Left cardiac atrium (tissue), 2 donors: Measurements from ENCODE around the gene ATXN7. TPM values are rescaled to one million over a fixed set of nuclear protein-coding genes. Genes with fewer than 3 reads are reported as not detected.

ENCODE experiments used
- total RNA-seq, 2 donors: library from RNA; stranded (reverse); fragmentation: NEBNext Ultra II Directional; extraction: Animal tissue kit (Norgen Biotek cat#: 25700); gene quantifications; one replicate each; pipeline ENCODE4 v1.2.1, GENCODE V29; 2021
- donor health status: DM: no; HTN: yes; CAD: no; lungs with severe emphysema.
- donor health status: DM: yes; HTN: yes; CAD: no.

The ATXN7 gene
- total RNA-seq, 2 donors from 2014 or later = 13.0 to 22.2 TPM

Other genes with a start within 250 kb of the ATXN7 start
- gene SNTN, start 211.2 kb upstream of the ATXN7 start, total RNA-seq = not detected
- gene C3orf49, start 44.6 kb upstream of the ATXN7 start, total RNA-seq = not detected
- 10 to 100 TPM; 65.9 to 72.0 TPM for gene THOC7, start 62 bp upstream of the ATXN7 start, total RNA-seq
- gene SCAANT1, start 48.5 kb downstream of the ATXN7 start, total RNA-seq = not detected
- 10 to 100 TPM; 61.6 to 80.3 TPM for gene PSMD6, start 159.6 kb downstream of the ATXN7 start, total RNA-seq